Natural killer cell (primary cell): Measurements from ENCODE around the gene WBP1. TPM values are rescaled to one million over a fixed set of nuclear protein-coding genes. Genes with fewer than 3 reads are reported as not detected.
A peak's percentile ranks its signal among the peaks of the same experiment; 100 is the strongest.

ENCODE experiments used
- ATAC-seq, 3 donors: fragments of 150-1000 bp in 2 of 3; fragments of 200-7000 bp in 1 of 3; cut with Tn5 transposase; 1 replicate in 1 of 3; 2 replicates in 2 of 3; pipeline ENCODE4 v1.10.0; 2021; ENCODE audit warnings: mild to moderate bottlenecking in 2 of 3, moderate library complexity in 2 of 3
- DNase-seq, 2 donors: peaks; one replicate each; pipeline versions ENCODE4 v3.0.0 to v3.0.0-alpha.2; 2013 to 2021; ENCODE audit warnings: mixed read lengths in 1 of 2
- H3K27ac ChIP-seq: one replicate; pipeline ENCODE4 v1.5.1; 2013; ENCODE audit warnings: mild to moderate bottlenecking, low read length
- H3K27me3 ChIP-seq: one replicate; pipeline ENCODE4 v1.6.1; 2013; ENCODE audit warnings: low read length; ENCODE audit not compliant: control insufficient read depth, insufficient read depth
- H3K36me3 ChIP-seq: one replicate; pipeline ENCODE4 v1.6.1; 2013; ENCODE audit warnings: low read length; ENCODE audit not compliant: control insufficient read depth, insufficient read depth
- H3K4me1 ChIP-seq: one replicate; pipeline ENCODE4 v1.6.1; 2013; ENCODE audit warnings: low read length; ENCODE audit not compliant: control insufficient read depth, insufficient read depth
- H3K4me3 ChIP-seq: one replicate; pipeline ENCODE4 v1.5.1; 2013; ENCODE audit warnings: low read length
- H3K9me3 ChIP-seq: one replicate; pipeline ENCODE4 v1.6.1; 2013; ENCODE audit warnings: low read length; ENCODE audit not compliant: control insufficient read depth, insufficient read depth
- H3K27ac Mint-ChIP-seq, 2 donors: one replicate each; pipeline ENCODE4 v1.8.0; 2022; ENCODE audit warnings: mild to moderate bottlenecking in 2 of 2, mixed read lengths in 2 of 2, moderate library complexity in 1 of 2
- H3K27me3 Mint-ChIP-seq, 2 donors: one replicate each; pipeline ENCODE4 v1.8.0; 2022; ENCODE audit warnings: low read depth in 2 of 2, mixed read lengths in 2 of 2
- H3K36me3 Mint-ChIP-seq: one replicate; pipeline ENCODE4 v1.8.0; 2022; ENCODE audit warnings: mixed read lengths
- H3K4me1 Mint-ChIP-seq, 2 donors: one replicate each; pipeline ENCODE4 v1.8.0; 2022; ENCODE audit warnings: mixed read lengths in 2 of 2
- H3K4me3 Mint-ChIP-seq: one replicate; pipeline ENCODE4 v1.8.0; 2022; ENCODE audit warnings: mild to moderate bottlenecking, moderate library complexity, mixed read lengths
- H3K9me3 Mint-ChIP-seq, 2 donors: one replicate each; pipeline ENCODE4 v1.8.0; 2022; ENCODE audit warnings: mixed read lengths in 2 of 2
- WGBS: methylation state at CpG from one replicate; pipeline ENCODE4 v1.1.7; 2013; ENCODE audit warnings: missing lambda C conversion rate; ENCODE audit not compliant: insufficient coverage; 5-methylcytosine and 5-hydroxymethylcytosine counted together
- intact Hi-C: fragments of 100-400 bp; cut with micrococcal nuclease; formaldehyde crosslinking; loops from one replicate; pipeline ENCODE4 v1.14.2; 2022
- total RNA-seq, 4 donors: library from RNA; stranded (reverse); fragments of 120-200 nt in 1 of 4; gene quantifications; one replicate each; pipeline versions ENCODE4 v1.2.3 to v1.2.4, GENCODE V29; 2013 to 2022
- TF ChIP-seq, protein P1 (sequence below): fragments of 200-600 bp; IDR thresholded peaks from one replicate; pipeline ENCODE4 v1.8.0; 2022; ENCODE audit warnings: antibody characterized with exemption

The WBP1 gene
- total RNA-seq, 3 donors from 2014 or later (not counting 1 experiment from before 2014, with no cell fraction given): 65.1 to 68.3 (median 65.4) TPM

DNA sequence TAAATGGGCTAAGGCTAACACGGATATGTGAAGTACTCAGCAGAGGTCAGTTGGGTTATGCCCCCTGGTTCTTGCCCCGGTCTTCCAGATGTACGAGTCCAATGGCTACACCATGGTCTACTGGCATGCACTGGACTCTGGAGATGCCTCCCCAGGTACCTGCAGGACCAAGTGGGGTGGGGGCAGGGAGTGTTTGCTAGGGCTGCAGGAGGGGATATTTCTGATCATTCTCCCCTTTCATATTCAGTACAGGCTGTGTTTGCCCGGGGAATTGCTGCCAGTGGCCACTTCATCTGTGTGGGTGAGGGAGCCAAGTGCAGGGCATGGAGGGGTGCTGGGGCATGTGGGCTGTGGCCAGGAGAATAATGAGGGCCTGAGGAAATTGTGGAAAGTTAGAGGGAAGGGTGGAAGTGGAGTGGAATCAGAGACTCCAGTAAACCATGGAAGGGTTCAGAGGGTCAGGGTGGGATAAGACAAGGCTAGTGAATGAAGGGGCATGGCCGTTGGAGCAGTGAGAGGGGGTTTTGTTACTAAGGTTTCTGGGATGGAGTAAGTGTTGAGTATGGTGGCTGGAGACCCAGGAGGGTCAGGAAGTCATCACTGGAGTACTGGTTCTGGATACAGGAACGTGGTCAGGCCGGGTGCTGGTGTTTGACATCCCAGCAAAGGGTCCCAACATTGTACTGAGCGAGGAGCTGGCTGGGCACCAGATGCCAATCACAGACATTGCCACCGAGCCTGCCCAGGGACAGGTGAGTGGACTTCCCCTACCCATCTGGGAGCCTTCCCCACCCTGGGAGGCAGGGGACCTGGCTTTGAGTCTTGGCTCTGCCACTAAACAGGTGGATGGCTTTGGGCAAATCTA lies 34.8 kb upstream of the WBP1 start:
- ATAC-seq (no peak), DNase-seq (no peak)
- H3K4me1 Mint-ChIP-seq: peaks cover 20 to 28% of the 10 kb centered on the region in 2 donors
- peak overlapping the region; percentile 94 to 96 for H3K27ac Mint-ChIP-seq
- Histone ChIP-seq H3K9me3 (no peaks in the 10 kb centered on the region), H3K27ac (no peak overlapping the region), H3K4me3 (no peak overlapping the region), H3K4me1 (peaks cover 16% of the 10 kb centered on the region), H3K36me3 (peaks cover 6% of the 10 kb centered on the region), H3K27me3 (no peaks in the 10 kb centered on the region)
- TF ChIP-seq, protein P1, sequence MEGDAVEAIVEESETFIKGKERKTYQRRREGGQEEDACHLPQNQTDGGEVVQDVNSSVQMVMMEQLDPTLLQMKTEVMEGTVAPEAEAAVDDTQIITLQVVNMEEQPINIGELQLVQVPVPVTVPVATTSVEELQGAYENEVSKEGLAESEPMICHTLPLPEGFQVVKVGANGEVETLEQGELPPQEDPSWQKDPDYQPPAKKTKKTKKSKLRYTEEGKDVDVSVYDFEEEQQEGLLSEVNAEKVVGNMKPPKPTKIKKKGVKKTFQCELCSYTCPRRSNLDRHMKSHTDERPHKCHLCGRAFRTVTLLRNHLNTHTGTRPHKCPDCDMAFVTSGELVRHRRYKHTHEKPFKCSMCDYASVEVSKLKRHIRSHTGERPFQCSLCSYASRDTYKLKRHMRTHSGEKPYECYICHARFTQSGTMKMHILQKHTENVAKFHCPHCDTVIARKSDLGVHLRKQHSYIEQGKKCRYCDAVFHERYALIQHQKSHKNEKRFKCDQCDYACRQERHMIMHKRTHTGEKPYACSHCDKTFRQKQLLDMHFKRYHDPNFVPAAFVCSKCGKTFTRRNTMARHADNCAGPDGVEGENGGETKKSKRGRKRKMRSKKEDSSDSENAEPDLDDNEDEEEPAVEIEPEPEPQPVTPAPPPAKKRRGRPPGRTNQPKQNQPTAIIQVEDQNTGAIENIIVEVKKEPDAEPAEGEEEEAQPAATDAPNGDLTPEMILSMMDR: no peak
- no peaks in the 10 kb centered on the region for H3K9me3 Mint-ChIP-seq
- WGBS: 89% methylated on average over 9 of the region's 9 CpGs
- H3K36me3 Mint-ChIP-seq: no peaks in the 10 kb centered on the region
- no peaks in the 10 kb centered on the region for H3K27me3 Mint-ChIP-seq
- peak overlapping the region; percentile 99 for H3K4me3 Mint-ChIP-seq
- intact Hi-C loops: no loop called here

DNA sequence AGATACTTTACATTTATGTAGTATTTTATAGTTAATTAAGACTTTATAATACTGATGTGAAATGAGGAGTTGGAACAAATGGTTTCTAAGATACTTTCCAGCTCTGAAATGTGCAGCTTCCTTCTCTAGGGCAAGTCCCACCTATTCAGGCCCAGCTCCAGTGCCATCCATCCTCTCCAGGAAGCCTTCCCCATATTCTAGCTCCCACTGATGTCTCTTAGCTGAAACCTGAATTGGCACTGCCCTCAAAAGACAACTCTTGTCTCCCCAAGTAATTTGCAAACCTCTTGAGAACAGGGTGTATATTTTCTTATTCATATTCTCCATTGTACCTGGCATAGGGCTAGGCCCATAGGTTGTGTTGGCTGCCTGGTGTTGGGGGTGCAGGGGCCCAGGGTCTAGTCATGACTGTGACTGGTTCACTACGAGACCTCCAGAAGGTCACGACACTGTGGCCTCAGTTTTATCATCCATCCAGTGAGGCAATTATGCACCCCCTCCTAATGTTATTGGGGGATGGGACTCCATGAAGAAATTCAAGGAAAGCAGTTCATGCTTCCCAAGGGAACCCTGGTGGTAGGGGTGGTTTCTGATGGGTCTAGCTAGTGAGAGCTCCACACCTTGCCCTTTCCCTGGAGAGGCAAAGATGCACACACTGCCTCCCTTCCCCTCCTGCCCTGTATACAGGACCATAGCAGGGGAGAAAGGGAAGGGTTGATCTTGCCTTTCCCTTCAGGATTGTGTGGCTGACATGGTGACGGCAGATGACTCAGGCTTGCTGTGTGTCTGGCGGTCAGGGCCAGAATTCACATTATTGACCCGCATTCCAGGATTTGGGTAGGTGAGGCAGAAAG lies 33.9 kb upstream of the WBP1 start:
- peak overlapping the region in 1 of 2 donors; percentile 96 for H3K27ac Mint-ChIP-seq
- ATAC-seq (no peak), DNase-seq (no peak)
- H3K4me1 ChIP-seq: peaks cover 16% of the 10 kb centered on the region
- no peaks in the 10 kb centered on the region for H3K9me3 Mint-ChIP-seq
- H3K36me3 ChIP-seq: peaks cover 9% of the 10 kb centered on the region
- intact Hi-C loops: no loop called here
- H3K4me3 ChIP-seq: no peak overlapping the region
- H3K4me1 Mint-ChIP-seq: peaks cover 20 to 28% of the 10 kb centered on the region in 2 donors
- WGBS: 96% methylated on average over 4 of the region's 5 CpGs
- H3K4me3 Mint-ChIP-seq: peak overlapping the region; percentile 37
- H3K27ac ChIP-seq: no peak overlapping the region
- H3K27me3 ChIP-seq: no peaks in the 10 kb centered on the region
- no peaks in the 10 kb centered on the region for H3K36me3 Mint-ChIP-seq
- TF ChIP-seq, protein P1: no peak
- H3K27me3 Mint-ChIP-seq: no peaks in the 10 kb centered on the region
- H3K9me3 ChIP-seq: no peaks in the 10 kb centered on the region

DNA sequence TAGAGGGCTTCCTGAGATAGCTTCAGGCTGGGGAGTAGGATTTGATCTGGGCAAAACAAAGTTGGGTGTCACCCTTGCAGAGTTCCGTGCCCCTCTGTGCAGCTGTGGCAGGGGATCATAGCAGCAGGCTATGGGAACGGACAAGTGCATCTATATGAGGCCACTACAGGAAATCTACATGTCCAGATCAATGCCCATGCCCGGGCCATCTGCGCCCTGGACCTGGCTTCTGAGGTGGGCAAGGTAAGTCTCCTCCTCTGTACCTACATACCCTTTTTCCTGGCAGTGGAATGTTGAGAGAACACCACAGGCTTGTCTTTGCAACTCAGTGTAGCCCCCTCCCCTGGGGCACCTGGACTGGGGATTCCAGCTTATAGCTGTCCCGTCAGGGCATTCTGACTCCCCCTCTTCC lies 33.2 kb upstream of the WBP1 start:
- DNase-seq (no peak), ATAC-seq (no peak)
- H3K4me3 Mint-ChIP-seq: no peak overlapping the region
- H3K27ac Mint-ChIP-seq: peak overlapping the region in 1 of 2 donors; percentile 96
- H3K4me1 Mint-ChIP-seq: peaks cover 19 to 28% of the 10 kb centered on the region in 2 donors
- peaks cover 16% of the 10 kb centered on the region for H3K4me1 ChIP-seq
- H3K9me3 Mint-ChIP-seq: no peaks in the 10 kb centered on the region
- 94% methylated on average over 5 of the region's 5 CpGs for WGBS
- H3K9me3 ChIP-seq: no peaks in the 10 kb centered on the region
- H3K27me3 Mint-ChIP-seq: no peaks in the 10 kb centered on the region
- H3K27ac ChIP-seq: no peak overlapping the region
- TF ChIP-seq, protein P1: no peak
- intact Hi-C loops: no loop called here
- no peaks in the 10 kb centered on the region for H3K27me3 ChIP-seq
- H3K36me3 Mint-ChIP-seq: no peaks in the 10 kb centered on the region
- peaks cover 9% of the 10 kb centered on the region for H3K36me3 ChIP-seq
- no peak overlapping the region for H3K4me3 ChIP-seq
